ENCODE results near the gene ANKRD2.

The ANKRD2 gene

GRCh38 chr10:97598407-97599271, 26.1 kb downstream of the ANKRD2 start:
- no peak for DNase-seq

GRCh38 chr10:97599272-97599619, 26.7 kb downstream of the ANKRD2 start:
- DNase-seq = no peak

GRCh38 chr10:97600616-97601015, 28.0 kb downstream of the ANKRD2 start:
- no peak for DNase-seq

GRCh38 chr10:97601268-97602215, 29.0 kb downstream of the ANKRD2 start:
- DNase-seq = no peak

GRCh38 chr10:97607095-97607636, 34.6 kb downstream of the ANKRD2 start:
- no peak for DNase-seq

GRCh38 chr10:97608991-97609561, 36.5 kb downstream of the ANKRD2 start:
- DNase-seq = no peak

- DNase-seq = no peak
Measured at GRCh38 chr10:97611473-97611872, 38.9 kb downstream of the ANKRD2 start.

- DNase-seq = no peak
Measured at GRCh38 chr10:97612386-97612785, 39.8 kb downstream of the ANKRD2 start.

- DNase-seq = no peak
Measured at GRCh38 chr10:97618285-97618684, 45.7 kb downstream of the ANKRD2 start.

- no peak for DNase-seq
Measured at GRCh38 chr10:97618733-97619132, 46.2 kb downstream of the ANKRD2 start.

GRCh38 chr10:97623277-97623676, 50.7 kb downstream of the ANKRD2 start:
- no peak for DNase-seq

- DNase-seq = no peak
Measured at GRCh38 chr10:97627731-97628130, 55.2 kb downstream of the ANKRD2 start.

GRCh38 chr10:97628228-97628627, 55.6 kb downstream of the ANKRD2 start:
- DNase-seq = no peak

- no peak for DNase-seq
Measured at GRCh38 chr10:97629289-97629688, 56.7 kb downstream of the ANKRD2 start.

GRCh38 chr10:97631098-97631497, 58.5 kb downstream of the ANKRD2 start:
- no peak for DNase-seq

GRCh38 chr10:97632949-97633884, 60.6 kb downstream of the ANKRD2 start, which contains the start of gene MORN4:
TSS of gene MORN4 (minus strand) at chr10:97633500. CDS start at chr10:97619653, 13,847 bp downstream.
- peak; percentile 92 for DNase-seq

Data from stimulated activated naive CD4-positive, alpha-beta T cell treated with Interleukin-2 at 50 U/mL for 16 hours (primary cell).